Neuron (in vitro differentiated cells): Measurements from ENCODE around the gene BORCS8.
A peak's percentile ranks its signal among the peaks of the same experiment; 100 is the strongest.
"Not testable (repeated sequence)": the region's sequence is repeated elsewhere in the genome, so short reads cannot be mapped to it uniquely, and the experiment has no call there.

Experiments used
- H2AFZ ChIP-seq: one replicate; pipeline ENCODE4 v1.6.1; 2013; ENCODE audit warnings: low read depth, mild to moderate bottlenecking, inconsistent platforms, low read length, moderate library complexity
- H3K27me3 ChIP-seq: one replicate; pipeline ENCODE4 v1.6.1; 2013; ENCODE audit warnings: low read length; ENCODE audit not compliant: insufficient read depth
- H3K36me3 ChIP-seq: one replicate; pipeline ENCODE4 v1.6.1; 2013; ENCODE audit warnings: low read length; ENCODE audit not compliant: insufficient read depth
- H3K4me1 ChIP-seq: one replicate; pipeline ENCODE4 v1.6.1; 2013; ENCODE audit warnings: low read length; ENCODE audit not compliant: insufficient read depth
- H3K4me3 ChIP-seq: 2 replicates; pipeline ENCODE4 v1.5.1; 2013; ENCODE audit warnings: mild to moderate bottlenecking, low read length, moderate library complexity
- H3K9me3 ChIP-seq: one replicate; pipeline ENCODE4 v1.6.1; 2013; ENCODE audit warnings: low read length

BORCS8 gene

DNA sequence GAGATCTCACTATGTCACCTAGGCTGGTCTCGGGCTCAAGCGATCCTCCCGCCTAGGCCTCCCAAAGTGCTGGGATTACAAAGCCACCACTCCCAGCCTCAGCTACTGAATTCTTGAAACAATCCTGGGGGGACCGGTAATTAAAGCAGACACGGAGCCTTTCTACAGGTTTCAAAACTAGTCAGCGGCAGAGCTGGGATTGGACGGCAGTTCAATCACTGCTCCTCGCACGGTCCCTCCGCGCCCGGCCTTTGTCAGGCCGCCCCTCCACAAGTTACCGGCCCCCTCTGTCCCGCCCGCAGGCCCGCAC is 229 bp downstream of the BORCS8 start:
- H3K36me3 ChIP-seq: peaks cover 14% of the 10 kb centered on the region
- H3K27me3 ChIP-seq: no peaks in the 10 kb centered on the region
- H2AFZ ChIP-seq: peak overlapping the region; percentile 68
- H3K4me3 ChIP-seq: peak overlapping the region; percentile 99
- no peaks in the 10 kb centered on the region for H3K9me3 ChIP-seq
- peaks cover 17% of the 10 kb centered on the region for H3K4me1 ChIP-seq

DNA sequence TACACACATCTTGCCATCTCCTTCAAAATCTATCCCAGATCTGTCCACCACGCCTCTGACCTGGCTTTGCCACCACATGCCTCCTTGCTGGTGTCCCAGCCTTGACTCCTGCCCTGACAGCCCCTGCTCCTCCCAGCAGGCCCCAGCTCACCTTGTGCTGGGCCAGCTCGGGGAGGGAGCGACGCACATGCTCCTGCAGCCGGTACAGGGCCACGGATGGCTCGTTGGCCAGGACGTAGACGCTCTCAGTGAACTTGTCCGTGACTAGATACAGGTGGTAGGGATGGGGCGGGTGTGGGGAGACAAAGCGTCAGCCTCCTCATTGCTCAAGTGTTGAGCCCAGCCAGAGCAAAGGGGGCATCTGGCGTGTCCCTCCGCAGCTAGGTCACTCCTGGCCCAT is 5.2 kb downstream of the BORCS8 start:
- Histone ChIP-seq H3K4me3 (no peak overlapping the region), H3K27me3 (no peaks in the 10 kb centered on the region), H2AFZ (no peak overlapping the region), H3K36me3 (peaks cover 16% of the 10 kb centered on the region), H3K4me1 (peaks cover 13% of the 10 kb centered on the region), H3K9me3 (no peaks in the 10 kb centered on the region)

DNA sequence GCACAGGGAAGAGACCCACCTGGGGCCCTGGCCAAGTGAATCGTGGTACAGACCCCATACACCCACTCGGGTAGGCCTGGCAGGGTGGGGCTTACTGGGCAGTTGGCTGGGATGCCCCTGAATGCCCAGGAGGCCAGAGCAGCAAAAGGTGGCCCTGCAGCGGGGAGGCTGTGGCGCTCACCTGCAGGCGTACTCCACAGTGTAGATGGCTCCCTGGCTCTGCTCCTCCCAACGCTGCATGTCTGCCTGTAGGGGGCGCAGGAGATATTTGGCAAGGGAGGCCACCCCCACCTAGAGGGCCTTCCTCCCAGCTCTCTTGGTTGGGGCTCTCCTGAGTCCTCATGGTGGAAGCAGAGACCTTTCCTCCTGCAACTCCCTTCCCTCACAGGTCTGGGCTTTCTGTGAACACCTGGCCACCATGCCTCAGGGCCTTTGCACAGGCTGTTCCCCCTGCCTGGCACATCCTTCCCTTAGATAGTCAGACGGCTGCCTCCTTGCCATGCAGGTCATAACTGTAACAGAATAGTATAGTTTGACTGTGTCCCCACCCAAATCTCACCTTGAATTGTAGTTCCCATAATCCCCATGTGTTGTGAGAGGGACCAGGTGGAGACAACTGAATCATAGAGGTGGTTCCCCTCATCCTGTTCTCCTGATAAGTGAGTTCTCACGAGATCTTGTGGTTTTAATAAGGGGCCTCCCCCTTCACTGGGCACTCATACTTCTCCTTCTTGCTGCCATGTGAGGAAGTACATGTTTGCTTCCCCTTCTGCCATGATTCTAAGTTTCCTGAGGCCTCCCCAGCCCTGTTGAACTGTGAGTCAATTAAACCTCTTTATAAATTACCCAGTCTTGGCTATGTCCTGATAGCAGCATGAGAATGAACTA is 5.9 kb downstream of the BORCS8 start:
- H3K4me1 ChIP-seq: peaks cover 11% of the 10 kb centered on the region
- no peaks in the 10 kb centered on the region for H3K27me3 ChIP-seq
- H3K4me3 ChIP-seq: no peak overlapping the region
- H2AFZ ChIP-seq: no peak overlapping the region
- H3K36me3 ChIP-seq: peaks cover 20% of the 10 kb centered on the region
- no peaks in the 10 kb centered on the region for H3K9me3 ChIP-seq

DNA sequence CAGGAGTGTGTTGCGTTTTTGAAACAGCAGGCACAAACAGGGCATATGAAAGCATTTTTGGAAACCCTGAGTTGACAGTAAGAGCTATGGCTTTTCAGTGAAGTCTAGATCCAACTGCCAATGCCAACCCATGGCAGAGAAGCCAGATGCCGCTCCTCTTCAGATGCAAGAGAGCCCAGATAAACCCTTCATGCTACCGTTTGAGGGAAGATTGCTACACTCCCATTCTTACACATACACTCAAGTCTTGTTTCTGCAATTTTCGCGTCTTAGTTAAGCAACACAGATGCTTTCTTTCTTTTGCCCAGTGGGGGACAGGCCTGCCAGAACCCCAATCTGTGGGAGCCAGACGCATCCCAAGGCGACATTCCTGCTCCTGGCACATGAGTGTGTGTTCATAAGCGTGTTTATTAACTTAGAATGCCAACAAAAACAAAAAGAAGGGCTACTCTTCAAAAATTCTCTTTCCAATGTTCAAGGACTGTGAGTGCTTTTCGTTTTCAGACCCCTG is 10.4 kb downstream of the BORCS8 start:
- no peaks in the 10 kb centered on the region for H3K27me3 ChIP-seq
- peaks cover 3% of the 10 kb centered on the region for H3K4me1 ChIP-seq
- H3K36me3 ChIP-seq: peaks cover 12% of the 10 kb centered on the region
- no peaks in the 10 kb centered on the region for H3K9me3 ChIP-seq
- H2AFZ ChIP-seq: no peak overlapping the region
- H3K4me3 ChIP-seq: no peak overlapping the region

DNA sequence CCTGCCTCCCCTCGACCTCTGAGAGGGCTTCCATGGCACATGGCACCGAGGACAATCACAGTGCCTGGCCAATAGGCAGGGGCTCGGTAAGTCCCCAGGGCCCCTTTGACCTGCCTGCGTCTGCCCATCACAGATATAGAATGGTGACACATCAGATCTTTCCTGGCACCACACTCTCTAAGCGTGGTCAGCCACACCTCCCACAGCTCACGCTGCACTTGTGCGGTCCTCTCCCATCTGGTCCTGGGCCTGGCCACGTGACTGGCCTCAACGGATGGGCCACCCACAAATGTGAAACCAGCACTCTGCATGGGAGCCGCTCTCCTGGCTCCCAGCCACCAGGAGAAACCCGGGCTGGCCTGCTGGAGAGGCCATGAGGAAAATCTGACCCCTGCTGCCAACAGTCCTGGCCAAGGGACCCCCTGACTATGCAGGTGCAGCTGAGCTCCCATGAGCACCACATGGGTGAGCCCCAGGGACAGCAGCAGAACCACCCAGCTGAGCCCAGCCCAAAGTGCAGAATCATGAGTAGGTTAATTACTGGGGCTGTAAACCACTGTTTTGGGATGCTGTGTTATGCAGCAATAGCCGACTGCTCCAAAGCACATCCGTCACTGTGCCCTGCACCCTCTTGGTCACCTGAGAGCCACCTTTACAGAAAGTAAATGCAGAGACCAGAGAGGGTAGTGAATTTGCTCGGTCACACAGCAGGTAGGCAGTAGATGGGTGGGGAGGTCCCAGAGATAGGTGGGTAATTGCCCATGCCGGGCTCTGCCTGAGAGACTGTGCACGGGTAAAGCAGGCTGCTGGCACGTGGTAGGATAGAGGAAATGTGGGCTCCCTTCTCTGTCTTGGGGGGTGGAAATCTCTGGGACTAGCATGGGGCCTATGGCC is 12.2 kb downstream of the BORCS8 start:
- Histone ChIP-seq H2AFZ (no peak overlapping the region), H3K36me3 (peaks cover 11% of the 10 kb centered on the region), H3K4me3 (no peak overlapping the region), H3K27me3 (no peaks in the 10 kb centered on the region), H3K9me3 (no peaks in the 10 kb centered on the region), H3K4me1 (peaks cover 3% of the 10 kb centered on the region)

DNA sequence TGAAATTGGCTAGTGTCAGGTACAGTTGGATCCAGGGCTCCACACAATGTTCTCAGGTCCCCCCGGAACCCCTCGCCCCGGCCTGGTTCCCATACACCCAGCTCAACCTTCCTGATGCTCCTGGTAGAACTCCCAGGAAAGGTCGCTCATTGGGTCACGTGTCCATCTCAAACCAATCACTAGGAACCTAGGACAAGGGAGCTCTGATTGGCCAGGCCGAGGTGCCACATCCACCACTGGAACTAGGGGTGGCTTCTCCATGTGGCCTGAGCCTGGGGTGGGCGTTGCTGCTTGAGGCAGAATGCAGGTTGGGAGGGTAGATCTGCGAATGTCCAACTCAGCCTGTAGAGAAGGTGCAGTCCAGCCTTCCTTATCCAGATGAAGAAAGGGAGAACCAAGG is 15.0 kb downstream of the BORCS8 start:
- Histone ChIP-seq H3K27me3 (no peaks in the 10 kb centered on the region), H2AFZ (no peak overlapping the region), H3K9me3 (no peaks in the 10 kb centered on the region), H3K4me3 (no peak overlapping the region), H3K36me3 (peaks cover 6% of the 10 kb centered on the region), H3K4me1 (peaks cover 3% of the 10 kb centered on the region)

DNA sequence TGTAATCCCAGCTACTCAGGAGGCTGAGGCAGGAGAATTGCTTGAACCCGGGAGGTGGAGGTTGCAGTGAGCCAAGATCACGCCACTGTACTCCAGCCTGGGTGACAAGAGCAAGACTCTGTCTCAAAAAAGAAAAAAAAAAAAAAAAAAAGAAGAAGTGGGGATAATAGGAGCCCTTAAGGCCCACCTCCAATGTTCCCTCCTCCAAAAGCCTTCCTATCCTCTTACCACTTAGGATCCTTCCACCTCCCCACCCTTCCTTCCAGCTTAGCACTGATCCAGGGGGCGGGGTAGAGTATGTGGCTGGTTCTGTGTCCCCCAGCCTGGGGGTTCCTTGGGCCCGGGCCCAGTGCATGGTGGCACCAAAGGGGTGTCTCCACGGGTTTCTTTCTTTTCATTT is 18.7 kb downstream of the BORCS8 start:
- H3K4me3 ChIP-seq, H3K9me3 ChIP-seq, H2AFZ ChIP-seq, H3K4me1 ChIP-seq, H3K27me3 ChIP-seq, H3K36me3 ChIP-seq: not testable (repeated sequence)

DNA sequence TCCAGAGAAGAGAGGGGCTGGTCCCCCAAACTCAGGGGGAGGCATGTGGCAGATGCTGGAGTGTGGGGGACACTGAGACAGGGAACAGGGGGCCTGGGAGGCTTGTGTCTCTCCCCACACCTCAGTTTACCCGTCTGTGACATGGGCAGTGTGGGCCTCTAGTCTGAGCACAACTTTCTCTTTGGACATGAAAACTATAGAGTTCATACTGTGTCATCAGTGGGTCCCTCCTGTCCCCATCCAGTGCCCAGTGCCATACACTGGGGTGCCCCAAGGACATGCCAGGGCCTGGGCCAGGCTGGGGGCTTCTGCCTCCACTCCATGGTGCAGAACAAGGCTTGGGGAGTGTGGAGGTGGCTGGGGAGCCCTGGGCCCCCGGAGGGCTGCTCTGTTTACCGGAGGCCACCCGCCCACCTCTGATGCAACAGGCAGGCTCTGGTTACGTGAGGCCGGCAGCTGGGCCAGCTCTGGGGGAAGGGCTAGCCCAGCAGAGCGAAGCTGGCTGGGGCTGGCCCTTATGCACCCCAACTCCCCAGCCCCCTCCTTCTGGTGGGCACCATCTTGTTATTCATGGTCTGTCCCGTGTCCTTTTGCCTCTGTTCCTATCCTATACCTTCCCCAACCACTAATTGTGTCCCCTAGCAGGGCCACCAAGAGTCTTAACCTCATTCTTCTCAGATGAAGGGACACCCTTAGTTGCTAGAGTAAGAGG is 20.0 kb downstream of the BORCS8 start:
- no peaks in the 10 kb centered on the region for H3K4me1 ChIP-seq
- H3K36me3 ChIP-seq: no peaks in the 10 kb centered on the region
- no peaks in the 10 kb centered on the region for H3K27me3 ChIP-seq
- H3K9me3 ChIP-seq: no peaks in the 10 kb centered on the region
- H2AFZ ChIP-seq: no peak overlapping the region
- H3K4me3 ChIP-seq: no peak overlapping the region

DNA sequence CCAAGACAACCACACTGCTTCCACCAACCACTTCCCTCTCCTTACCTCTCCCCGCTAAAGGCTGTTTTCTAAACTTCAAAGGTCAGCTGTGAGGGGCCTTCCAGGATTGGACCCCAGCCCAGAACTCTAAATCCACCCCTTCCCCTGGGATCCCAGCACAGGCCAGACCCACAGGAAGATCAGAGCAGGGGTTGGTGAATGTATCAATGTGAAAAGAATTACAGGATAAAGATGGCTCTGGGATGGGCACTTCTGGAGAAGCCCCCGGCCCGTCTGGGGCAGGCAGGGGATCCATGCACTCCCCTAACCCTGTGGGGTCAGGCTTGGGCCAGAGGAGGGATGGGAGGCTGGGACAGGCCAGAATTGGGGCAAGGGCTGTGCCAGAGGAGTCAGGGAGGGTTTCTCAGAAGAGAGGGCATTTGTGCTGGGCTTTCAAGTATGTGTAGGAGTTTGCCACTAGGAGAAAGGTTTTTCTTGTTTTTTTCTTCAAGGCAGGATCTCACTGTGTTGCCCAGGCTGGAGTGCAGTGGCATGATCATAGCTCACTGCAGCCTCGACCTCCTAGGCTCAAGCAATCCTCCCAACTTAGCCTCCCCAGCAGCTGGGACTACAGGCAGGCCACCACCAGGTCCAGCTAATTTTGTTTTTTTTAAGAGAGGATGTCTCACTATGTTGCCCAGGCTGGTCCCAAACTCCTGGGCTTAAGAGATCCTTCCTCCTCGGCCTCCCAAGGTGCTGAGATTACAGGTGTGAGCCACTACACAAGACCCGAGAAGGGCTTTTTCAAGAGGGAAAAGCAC is 20.9 kb downstream of the BORCS8 start:
- Histone ChIP-seq H3K9me3 (no peaks in the 10 kb centered on the region), H3K4me3 (no peak overlapping the region), H3K36me3 (no peaks in the 10 kb centered on the region), H2AFZ (no peak overlapping the region), H3K4me1 (no peaks in the 10 kb centered on the region), H3K27me3 (no peaks in the 10 kb centered on the region)

DNA sequence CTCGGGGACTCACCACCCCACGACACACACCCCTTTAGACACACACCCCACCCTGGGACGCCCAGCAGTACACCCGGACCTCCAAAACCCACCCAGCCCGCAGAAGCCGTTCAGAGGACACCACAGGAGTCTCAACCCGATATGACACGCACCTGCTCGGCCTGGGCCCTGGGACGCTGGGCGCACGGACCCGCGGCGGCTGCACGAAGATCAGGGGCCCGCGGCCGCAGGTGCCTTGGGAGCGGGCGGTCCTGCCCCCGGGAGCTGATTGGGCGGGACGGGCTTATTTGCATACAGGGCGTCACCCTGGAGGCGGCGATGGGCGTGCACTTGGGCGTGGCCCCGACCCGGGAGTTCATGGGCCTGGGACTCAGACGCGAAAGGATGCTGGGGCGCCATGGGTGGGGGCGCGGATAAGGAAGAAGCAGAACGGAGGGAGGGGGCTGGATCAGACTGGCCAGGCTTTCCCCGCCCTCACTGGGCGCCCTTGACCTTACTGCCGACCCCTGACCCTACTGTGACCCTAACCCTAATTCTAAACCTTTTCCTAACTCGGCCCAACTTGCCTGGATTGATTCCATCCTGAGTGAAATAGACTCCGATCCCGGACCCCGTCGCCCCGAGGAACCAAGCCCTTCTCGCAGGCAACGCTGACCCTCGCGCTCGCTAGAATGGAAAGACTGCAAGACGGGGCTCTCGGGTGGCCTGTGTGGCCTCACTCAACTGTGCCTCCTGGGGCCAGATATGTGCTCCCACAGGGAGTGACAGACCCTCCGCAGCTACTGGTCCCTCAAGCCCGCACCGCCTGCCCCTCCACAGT is 21.7 kb downstream of the BORCS8 start, which contains the start of gene MEF2B:
TSS of gene MEF2B (minus strand) at position 211 of the 820 bp plus-strand sequence. CDS start 19,528 bp downstream, outside the sequence.
- Histone ChIP-seq H3K9me3 (no peaks in the 10 kb centered on the region), H2AFZ (no peak within 1 kb of the TSS), H3K4me3 (no peak within 1 kb of the TSS), H3K27me3 (no peaks in the 10 kb centered on the region), H3K36me3 (no peaks in the 10 kb centered on the region), H3K4me1 (no peaks in the 10 kb centered on the region)

DNA sequence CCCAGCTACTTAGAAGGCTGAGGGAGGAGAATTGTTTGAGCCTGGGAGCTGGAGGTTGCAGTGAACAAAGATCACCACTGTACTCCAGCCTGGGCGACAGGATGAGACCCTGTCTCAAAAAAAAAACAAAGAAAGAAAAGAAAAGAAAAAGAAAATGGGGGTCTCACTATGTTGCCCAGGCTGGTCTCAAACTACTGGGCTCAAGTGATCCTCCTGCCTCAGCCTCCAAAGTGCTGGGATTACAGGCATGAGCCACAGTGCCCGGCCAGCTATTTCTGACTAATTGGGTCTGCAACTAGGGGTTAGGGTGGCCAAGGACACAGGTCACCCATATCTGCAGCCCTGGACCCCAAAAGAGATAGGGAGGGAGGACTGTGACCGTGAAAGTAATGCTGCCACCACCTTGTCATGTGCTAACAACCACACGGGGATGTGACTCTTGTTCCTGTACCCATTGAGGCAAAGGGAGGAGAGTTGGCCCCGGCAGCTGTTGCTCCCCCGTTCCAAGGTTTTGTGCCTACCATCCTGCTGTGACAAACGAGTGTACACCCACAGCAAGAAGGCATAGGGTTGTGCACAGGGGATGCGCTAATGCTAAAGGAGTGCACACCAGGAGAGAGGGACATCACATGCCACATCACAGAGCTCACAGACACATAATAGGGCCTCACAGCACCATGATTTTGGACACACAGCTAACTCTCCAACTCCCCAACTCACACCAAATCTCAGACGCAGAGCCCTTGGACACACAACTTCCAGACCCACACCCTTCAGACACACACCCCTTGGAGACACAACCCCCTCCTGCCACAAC is 22.5 kb downstream of the BORCS8 start:
- Histone ChIP-seq H3K27me3 (no peaks in the 10 kb centered on the region), H3K36me3 (no peaks in the 10 kb centered on the region), H3K4me1 (no peaks in the 10 kb centered on the region), H2AFZ (no peak overlapping the region), H3K9me3 (no peaks in the 10 kb centered on the region), H3K4me3 (no peak overlapping the region)
